GM23338 (cell line): ENCODE data around the gene RIT2.

ENCODE experiments used
- CREB1 ChIP-seq: fragments of 250-450 bp; sonication (Bioruptor Pico); IDR thresholded peaks from 2 replicates; pipeline ENCODE4 v1.5.0; 2020; ENCODE audit warnings: low read depth, mild to moderate bottlenecking, moderate library complexity
- CTCF ChIP-seq, 2 experiments: fragments of 200-600 bp in 1 of 2; sonication (generic) in 1 of 2; conservative IDR thresholded peaks; 2 replicates each; pipeline versions ENCODE4 v1.5.1 to v1.6.1; 2016 to 2017; ENCODE audit warnings: antibody characterized with exemption in 2 of 2, low read depth in 2 of 2, mild to moderate bottlenecking in 2 of 2, moderate library complexity in 1 of 2
- ETS1 ChIP-seq: IDR thresholded peaks from 2 replicates; pipeline ENCODE4 v1.6.1; 2016; ENCODE audit warnings: antibody characterized with exemption
- EZH2 ChIP-seq: fragments of 200-600 bp; sonication (generic); IDR thresholded peaks from one replicate; pipeline ENCODE4 v1.8.0; 2017; ENCODE audit warnings: antibody characterized with exemption, mild to moderate bottlenecking, low read depth; ENCODE audit not compliant: unreplicated experiment
- EZH2phosphoT487 ChIP-seq: fragments of 200-600 bp; sonication (generic); IDR thresholded peaks from one replicate; pipeline ENCODE4 v1.8.1; 2018; ENCODE audit warnings: antibody characterized with exemption; ENCODE audit not compliant: unreplicated experiment
- JUNB ChIP-seq: IDR thresholded peaks from one replicate; pipeline ENCODE4 v1.6.1; 2016; ENCODE audit warnings: antibody characterized with exemption; ENCODE audit not compliant: unreplicated experiment
- NANOG ChIP-seq: IDR thresholded peaks from 2 replicates; pipeline ENCODE4 v1.6.1; 2016; ENCODE audit warnings: antibody characterized with exemption, borderline replicate concordance
- POLR2AphosphoS5 ChIP-seq: IDR thresholded peaks from 2 replicates; pipeline ENCODE4 v1.6.1; 2016; ENCODE audit warnings: antibody characterized with exemption, low read depth
- REST ChIP-seq: IDR thresholded peaks from one replicate; pipeline ENCODE4 v1.6.1; 2018; ENCODE audit warnings: antibody characterized with exemption; ENCODE audit not compliant: unreplicated experiment
- STAT1 ChIP-seq: IDR thresholded peaks from one replicate; pipeline ENCODE4 v1.6.1; 2016; ENCODE audit warnings: antibody characterized with exemption; ENCODE audit not compliant: unreplicated experiment
- ZNF114 ChIP-seq: fragments of 250-450 bp; sonication (Bioruptor Pico); IDR thresholded peaks from 2 replicates; pipeline ENCODE4 v1.5.0; 2020; ENCODE audit warnings: mild to moderate bottlenecking, moderate library complexity
- ZNF331 ChIP-seq: fragments of 250-450 bp; sonication (Bioruptor Pico); IDR thresholded peaks from 2 replicates; pipeline ENCODE4 v1.5.0; 2020; ENCODE audit warnings: low read depth, mild to moderate bottlenecking, moderate library complexity

- TF ChIP-seq CTCF (conservative IDR thresholded peaks at IDR 0.05; ENCODE audit: low read depth in 2 of 2): no peak
- TF ChIP-seq ETS1: no peak
- no peak for TF ChIP-seq POLR2AphosphoS5
- no peak for TF ChIP-seq EZH2
- no peak for TF ChIP-seq REST
- TF ChIP-seq EZH2phosphoT487: no peak
- TF ChIP-seq ZNF331 (CRISPR knock-in tag): no peak
- TF ChIP-seq NANOG: no peak
- no peak for TF ChIP-seq CREB1 (CRISPR knock-in tag)
- TF ChIP-seq STAT1: no peak
- TF ChIP-seq JUNB: no peak
- TF ChIP-seq ZNF114 (CRISPR knock-in tag): no peak
Observed at GRCh38 chr18:42854558-42854957, 260.9 kb downstream of the RIT2 start.
